Endothelial cell of umbilical vein (primary cell): ENCODE results near the gene CNTNAP2. TPM values are rescaled to one million over a fixed set of nuclear protein-coding genes. Genes with fewer than 3 reads are reported as not detected.

Experiments
- BruUV-seq: library from RNA; stranded (reverse); fragments of 400-500 nt; replicated peaks from 2 replicates; lab custom pipeline; 2021; lab: Mats Ljungman, UMichigan
- CTCF ChIA-PET: fragments of 300-600, 350-600 bp; sonication (Branson Sonifier 250); formaldehyde crosslinking; loops from one replicate; lab custom pipeline; 2021; ENCODE audit warnings: antibody characterized with exemption, inconsistent platforms; lab: Charles Lee
- POLR2A ChIA-PET: fragments of 300-600, 350-600 bp; sonication (Branson Sonifier 250); formaldehyde crosslinking; loops from one replicate; lab custom pipeline; 2021; ENCODE audit warnings: antibody characterized with exemption, inconsistent platforms; lab: Charles Lee
- DNase-seq: peaks from one replicate; pipeline ENCODE4 v3.0.0-alpha.2; 2011; ENCODE audit warnings: low read depth, low spot score
- FAIRE-seq: peaks from 2 replicates; lab custom pipeline; 2011; peaks lifted over from hg19 to GRCh38; lab: Jason Lieb, UNC
- H2AFZ ChIP-seq: 2 replicates; pipeline ENCODE4 v1.6.0; 2012; ENCODE audit warnings: low read depth, low read length, control low read depth, inconsistent platforms
- H3K27ac ChIP-seq: 2 replicates; pipeline ENCODE4 v1.5.1; 2011; ENCODE audit warnings: low read depth, mild to moderate bottlenecking, control low read depth, low read length, moderate library complexity; ENCODE audit not compliant: insufficient read depth
- H3K27me3 ChIP-seq, 2 experiments: 2 replicates each; pipeline versions ENCODE4 v1.6.0 to v1.6.1; 2011; ENCODE audit warnings: low read length in 2 of 2, mixed read lengths in 1 of 2; ENCODE audit not compliant: control insufficient read depth in 2 of 2, insufficient read depth in 2 of 2
- H3K36me3 ChIP-seq, 2 experiments: 2 replicates in 1 of 2; 3 replicates in 1 of 2; pipeline ENCODE4 v1.5.1; 2011; ENCODE audit warnings: low read length in 2 of 2, mild to moderate bottlenecking in 1 of 2, moderate library complexity in 1 of 2; ENCODE audit not compliant: control insufficient read depth in 2 of 2, insufficient read depth in 2 of 2; ENCODE audit errors: extremely low read depth in 1 of 2
- H3K4me1 ChIP-seq: 3 replicates; pipeline ENCODE4 v1.5.1; 2011; ENCODE audit warnings: mild to moderate bottlenecking, low read length; ENCODE audit not compliant: control insufficient read depth, insufficient read depth; ENCODE audit errors: extremely low read depth
- H3K4me2 ChIP-seq: 2 replicates; pipeline ENCODE4 v1.6.1; 2011; ENCODE audit warnings: low read length, control low read depth, mixed read lengths; ENCODE audit not compliant: insufficient read depth
- H3K4me3 ChIP-seq, 3 experiments: fragments of 200-600 bp in 1 of 3; sonication (generic), shearing (Covaris generic) in 1 of 3; replicated peaks in 1 of 3; 2 replicates each; pipeline ENCODE4 v1.5.1; 2011 to 2016; ENCODE audit warnings: control low read depth in 3 of 3, low read length in 3 of 3, mild to moderate bottlenecking in 2 of 3, inconsistent platforms in 1 of 3, low read depth in 1 of 3, moderate library complexity in 1 of 3; ENCODE audit not compliant: insufficient read depth in 1 of 3
- H3K79me2 ChIP-seq: 2 replicates; pipeline ENCODE4 v1.6.0; 2012; ENCODE audit warnings: low read length, inconsistent platforms; ENCODE audit not compliant: control insufficient read depth, insufficient read depth
- H3K9ac ChIP-seq: replicated peaks from 2 replicates; pipeline ENCODE3; 2011; ENCODE audit warnings: low read length, control low read depth; ENCODE audit not compliant: insufficient read depth; ENCODE audit errors: extremely low read depth
- H3K9me1 ChIP-seq: replicated peaks from 3 replicates; pipeline ENCODE4 v1.6.0; 2011; ENCODE audit warnings: mild to moderate bottlenecking, low read length; ENCODE audit not compliant: control insufficient read depth, insufficient read depth; ENCODE audit errors: extremely low read depth
- H3K9me3 ChIP-seq: replicated peaks from 2 replicates; pipeline ENCODE4 v1.5.1; 2012; ENCODE audit warnings: low read length, inconsistent platforms; ENCODE audit not compliant: control insufficient read depth, insufficient read depth
- H4K20me1 ChIP-seq: replicated peaks from 2 replicates; pipeline ENCODE3; 2011; ENCODE audit warnings: mild to moderate bottlenecking, low read length; ENCODE audit not compliant: control insufficient read depth, insufficient read depth; ENCODE audit errors: extremely low read depth
- EZH2 ChIP-seq: IDR thresholded peaks from 2 replicates; pipeline ENCODE4 v1.6.1; 2012; ENCODE audit warnings: borderline replicate concordance, low read depth, mild to moderate bottlenecking, moderate library complexity, low read length, inconsistent platforms; ENCODE audit not compliant: severe bottlenecking
- FOS ChIP-seq: IDR thresholded peaks from 2 replicates; pipeline ENCODE4 v1.6.1; 2011; ENCODE audit warnings: mild to moderate bottlenecking, low read length, moderate library complexity, borderline replicate concordance; ENCODE audit not compliant: insufficient read depth
- GATA2 ChIP-seq: IDR thresholded peaks from 2 replicates; pipeline ENCODE4 v1.7.0; 2011; ENCODE audit warnings: low read depth, mild to moderate bottlenecking, moderate library complexity, mixed read lengths, low read length; ENCODE audit not compliant: insufficient read length, insufficient read depth
- JUN ChIP-seq: IDR thresholded peaks from 2 replicates; pipeline ENCODE4 v1.6.1; 2011; ENCODE audit warnings: borderline replicate concordance, low read depth; ENCODE audit not compliant: insufficient read length, insufficient read depth
- MAX ChIP-seq: IDR thresholded peaks from 2 replicates; pipeline ENCODE4 v1.6.1; 2011; ENCODE audit not compliant: insufficient read depth, insufficient read length
- MYC ChIP-seq: IDR thresholded peaks from one replicate; pipeline ENCODE4 v1.6.1; 2011; ENCODE audit warnings: mild to moderate bottlenecking, low read depth, low read length
- POLR2A ChIP-seq: IDR thresholded peaks from 2 replicates; pipeline ENCODE4 v1.6.1; 2012; ENCODE audit warnings: low read depth, mild to moderate bottlenecking, control low read depth, low read length
- POLR2AphosphoS5 ChIP-seq: IDR thresholded peaks from 2 replicates; pipeline ENCODE4 v1.6.1; 2012; ENCODE audit warnings: low read depth, mild to moderate bottlenecking, control low read depth, low read length, moderate library complexity; ENCODE audit not compliant: insufficient read depth
- dilution Hi-C: fragments of 300-500 bp; cut with MboI; formaldehyde crosslinking; loops from one replicate; pipeline ENCODE4 v1.15.0; 2019; ENCODE audit warnings: low sequenced_read_pairs; ENCODE audit not compliant: extremely low pct_ligation_motif_present
- intact Hi-C: fragments of 100-400 bp; cut with micrococcal nuclease; formaldehyde crosslinking; loops from one replicate; pipeline ENCODE4 v1.10.0; 2022
- polyA plus RNA-seq, 4 experiments: library from polyadenylated mRNA; depleted of rRNA in 3 of 4; stranded (reverse) in 3 of 4; unstranded in 1 of 4; fragments of >200 nt; gene quantifications; 2 replicates each; pipeline versions ENCODE4 v1.2.1 to v1.2.3, GENCODE V29; 2011 to 2012; ENCODE audit warnings: missing spikeins in 1 of 4
- total RNA-seq: library from RNA; stranded (reverse); gene quantifications from 2 replicates; pipeline ENCODE4 v1.2.3, GENCODE V29; 2021
- TF ChIP-seq, protein P1 (sequence below), 2 donors: IDR thresholded peaks; 1 replicate in 1 of 2; 2 replicates in 1 of 2; pipeline ENCODE4 v1.5.1; 2011; ENCODE audit warnings: low read length in 2 of 2, mild to moderate bottlenecking in 2 of 2, moderate library complexity in 2 of 2, control low read depth in 1 of 2, inconsistent platforms in 1 of 2, low read depth in 1 of 2; ENCODE audit not compliant: insufficient read depth in 1 of 2; ENCODE audit errors: extremely low read depth in 1 of 2

Gene CNTNAP2
- total and polyA plus RNA-seq, 2 donors (not counting 3 experiments of a cell fraction or from before 2014, with no cell fraction given) = not detected

GRCh38 chr7:147540743-147541142 is 1424.1 kb downstream of the CNTNAP2 start:
- H3K79me2 ChIP-seq = no peaks in the 10 kb centered on the region
- FAIRE-seq (no peak), DNase-seq (no peak)
- CTCF ChIA-PET = no interaction called here
- no peaks in the 10 kb centered on the region for H3K9me1 ChIP-seq
- no peak overlapping the region for H3K9ac ChIP-seq
- intact Hi-C loops (no loop called here), dilution Hi-C loops (no loop called here)
- POLR2A ChIA-PET = no interaction called here
- no peaks in the 10 kb centered on the region for H3K4me1 ChIP-seq
- no peak overlapping the region for H3K27ac ChIP-seq
- H3K4me3 ChIP-seq = no peak overlapping the region
- H3K36me3 ChIP-seq = no peaks in the 10 kb centered on the region
- TF ChIP-seq JUN (no peak), GATA2 (no peak), POLR2AphosphoS5 (no peak), MYC (no peak), POLR2A (no peak), FOS (no peak), MAX (no peak), EZH2 (no peak)
- TF ChIP-seq, protein P1, sequence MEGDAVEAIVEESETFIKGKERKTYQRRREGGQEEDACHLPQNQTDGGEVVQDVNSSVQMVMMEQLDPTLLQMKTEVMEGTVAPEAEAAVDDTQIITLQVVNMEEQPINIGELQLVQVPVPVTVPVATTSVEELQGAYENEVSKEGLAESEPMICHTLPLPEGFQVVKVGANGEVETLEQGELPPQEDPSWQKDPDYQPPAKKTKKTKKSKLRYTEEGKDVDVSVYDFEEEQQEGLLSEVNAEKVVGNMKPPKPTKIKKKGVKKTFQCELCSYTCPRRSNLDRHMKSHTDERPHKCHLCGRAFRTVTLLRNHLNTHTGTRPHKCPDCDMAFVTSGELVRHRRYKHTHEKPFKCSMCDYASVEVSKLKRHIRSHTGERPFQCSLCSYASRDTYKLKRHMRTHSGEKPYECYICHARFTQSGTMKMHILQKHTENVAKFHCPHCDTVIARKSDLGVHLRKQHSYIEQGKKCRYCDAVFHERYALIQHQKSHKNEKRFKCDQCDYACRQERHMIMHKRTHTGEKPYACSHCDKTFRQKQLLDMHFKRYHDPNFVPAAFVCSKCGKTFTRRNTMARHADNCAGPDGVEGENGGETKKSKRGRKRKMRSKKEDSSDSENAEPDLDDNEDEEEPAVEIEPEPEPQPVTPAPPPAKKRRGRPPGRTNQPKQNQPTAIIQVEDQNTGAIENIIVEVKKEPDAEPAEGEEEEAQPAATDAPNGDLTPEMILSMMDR (IDR thresholded peaks at IDR 0.05; ENCODE audit: extremely low read depth in 1 of 2, insufficient read depth in 1 of 2, low read depth in 1 of 2, low read length in 2 of 2) = no peak
- H3K9me3 ChIP-seq = no peaks in the 10 kb centered on the region
- H2AFZ ChIP-seq = no peak overlapping the region
- no TSS peak for BruUV-seq
- H4K20me1 ChIP-seq = no peaks in the 10 kb centered on the region
- H3K27me3 ChIP-seq = no peaks in the 10 kb centered on the region
- no peak overlapping the region for H3K4me2 ChIP-seq
